Caco-2 (cell line): ENCODE measurements around the gene MAF. TPM values are rescaled to one million over a fixed set of nuclear protein-coding genes. Genes with fewer than 3 reads are reported as not detected.

Source experiments
- BruUV-seq: library from RNA; stranded (reverse); fragments of 400-500 nt; replicated peaks from 2 replicates; lab custom pipeline; 2021; lab: Mats Ljungman, UMichigan
- CTCF ChIA-PET: fragments of 300-600 bp; sonication (Branson Sonifier 250); formaldehyde crosslinking; loops from one replicate; lab custom pipeline; 2022; ENCODE audit warnings: antibody characterized with exemption; lab: Charles Lee
- POLR2A ChIA-PET: fragments of 300-600 bp; sonication (Branson Sonifier 250); formaldehyde crosslinking; loops from one replicate; lab custom pipeline; 2022; ENCODE audit warnings: antibody characterized with exemption; lab: Charles Lee
- DNase-seq, 2 experiments: peaks; one replicate each; pipeline versions ENCODE4 v3.0.0 to v3.0.0-alpha.2; 2020 to 2022
- H3K27me3 ChIP-seq: replicated peaks from 2 replicates; pipeline ENCODE4 v1.6.0; 2011; ENCODE audit warnings: low read length; ENCODE audit not compliant: control insufficient read depth, insufficient read depth
- H3K36me3 ChIP-seq: 2 replicates; pipeline ENCODE4 v1.5.1; 2011; ENCODE audit warnings: low read length; ENCODE audit not compliant: control insufficient read depth, insufficient read depth
- H3K4me1 ChIP-seq: fragments of 250-450 bp; sonication (Bioruptor Pico); 2 replicates; pipeline ENCODE4 v1.5.1; 2020; ENCODE audit warnings: mild to moderate bottlenecking
- H3K4me3 ChIP-seq: 2 replicates; pipeline ENCODE4 v1.5.1; 2011; ENCODE audit warnings: low read depth, mild to moderate bottlenecking, control low read depth, low read length
- H3K9me3 ChIP-seq: fragments of 250-450 bp; sonication (Bioruptor Pico); 2 replicates; pipeline ENCODE4 v1.5.1; 2020; ENCODE audit warnings: mild to moderate bottlenecking, moderate library complexity
- H3K27ac Mint-ChIP-seq: one replicate; pipeline ENCODE4 v1.8.0; 2022; ENCODE audit warnings: mixed read lengths; ENCODE audit not compliant: unreplicated experiment
- H3K27me3 Mint-ChIP-seq: one replicate; pipeline ENCODE4 v1.8.0; 2022; ENCODE audit warnings: mixed read lengths; ENCODE audit not compliant: insufficient read depth, unreplicated experiment
- H3K36me3 Mint-ChIP-seq: one replicate; pipeline ENCODE4 v1.8.0; 2022; ENCODE audit warnings: mild to moderate bottlenecking, mixed read lengths; ENCODE audit not compliant: insufficient read depth, unreplicated experiment
- H3K4me1 Mint-ChIP-seq: one replicate; pipeline ENCODE4 v1.8.0; 2022; ENCODE audit warnings: low read depth, mixed read lengths; ENCODE audit not compliant: unreplicated experiment
- H3K4me3 Mint-ChIP-seq: one replicate; pipeline ENCODE4 v1.8.0; 2022; ENCODE audit warnings: mild to moderate bottlenecking, moderate library complexity, mixed read lengths; ENCODE audit not compliant: unreplicated experiment
- H3K9me3 Mint-ChIP-seq: one replicate; pipeline ENCODE4 v1.8.0; 2022; ENCODE audit warnings: mixed read lengths; ENCODE audit not compliant: unreplicated experiment
- intact Hi-C: fragments of 100-400 bp; cut with micrococcal nuclease; formaldehyde crosslinking; loops from one replicate; pipeline ENCODE4 v1.10.0; 2022; ENCODE audit not compliant: unreplicated experiment
- total RNA-seq: library from RNA; stranded (reverse); gene quantifications from 2 replicates; pipeline ENCODE4 v1.2.3, GENCODE V29; 2022
- TF ChIP-seq, protein P1 (sequence below), 2 experiments: fragments of 200-600 bp in 1 of 2; IDR thresholded peaks; 1 replicate in 1 of 2; 2 replicates in 1 of 2; pipeline versions ENCODE4 v1.5.1 to v1.8.0; 2011 to 2022; ENCODE audit warnings: antibody characterized with exemption in 1 of 2, control low read depth in 1 of 2, inconsistent platforms in 1 of 2, low read depth in 1 of 2, low read length in 1 of 2, mild to moderate bottlenecking in 1 of 2, moderate library complexity in 1 of 2; ENCODE audit not compliant: insufficient read depth in 1 of 2, severe bottlenecking in 1 of 2, unreplicated experiment in 1 of 2

Gene MAF
- total RNA-seq, 1 experiment from 2014 or later: 3.6 TPM

GRCh38 chr16:79601931-79602627, 1.5 kb upstream of the MAF start:
- TF ChIP-seq, protein P1, sequence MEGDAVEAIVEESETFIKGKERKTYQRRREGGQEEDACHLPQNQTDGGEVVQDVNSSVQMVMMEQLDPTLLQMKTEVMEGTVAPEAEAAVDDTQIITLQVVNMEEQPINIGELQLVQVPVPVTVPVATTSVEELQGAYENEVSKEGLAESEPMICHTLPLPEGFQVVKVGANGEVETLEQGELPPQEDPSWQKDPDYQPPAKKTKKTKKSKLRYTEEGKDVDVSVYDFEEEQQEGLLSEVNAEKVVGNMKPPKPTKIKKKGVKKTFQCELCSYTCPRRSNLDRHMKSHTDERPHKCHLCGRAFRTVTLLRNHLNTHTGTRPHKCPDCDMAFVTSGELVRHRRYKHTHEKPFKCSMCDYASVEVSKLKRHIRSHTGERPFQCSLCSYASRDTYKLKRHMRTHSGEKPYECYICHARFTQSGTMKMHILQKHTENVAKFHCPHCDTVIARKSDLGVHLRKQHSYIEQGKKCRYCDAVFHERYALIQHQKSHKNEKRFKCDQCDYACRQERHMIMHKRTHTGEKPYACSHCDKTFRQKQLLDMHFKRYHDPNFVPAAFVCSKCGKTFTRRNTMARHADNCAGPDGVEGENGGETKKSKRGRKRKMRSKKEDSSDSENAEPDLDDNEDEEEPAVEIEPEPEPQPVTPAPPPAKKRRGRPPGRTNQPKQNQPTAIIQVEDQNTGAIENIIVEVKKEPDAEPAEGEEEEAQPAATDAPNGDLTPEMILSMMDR (IDR thresholded peaks at IDR 0.05; ENCODE audit: insufficient read depth in 1 of 2, low read depth in 1 of 2, low read length in 1 of 2, severe bottlenecking in 1 of 2, unreplicated experiment in 1 of 2): peak; percentile 84 to 93
- H3K9me3 Mint-ChIP-seq: no peaks in the 10 kb centered on the region
- Histone ChIP-seq H3K27me3 (peaks cover 6% of the 10 kb centered on the region), H3K9me3 (no peaks in the 10 kb centered on the region), H3K36me3 (no peaks in the 10 kb centered on the region), H3K4me1 (peaks cover 9% of the 10 kb centered on the region), H3K4me3 (peak overlapping the region; percentile 56)
- no peak overlapping the region for H3K27ac Mint-ChIP-seq
- intact Hi-C loops: loop anchor here (1.0 to 5.0 kb wide), 6 partner anchors 165 to 1479 kb away; no protein-coding TSS in a partner anchor
- H3K36me3 Mint-ChIP-seq: peaks cover 18% of the 10 kb centered on the region
- POLR2A ChIA-PET: no interaction called here
- peaks cover 6% of the 10 kb centered on the region for H3K4me1 Mint-ChIP-seq
- CTCF ChIA-PET: interaction anchor here (0.6 to 2.1 kb wide), 21 partner anchors 9 to 1477 kb away, joined by 3 to 13 read pairs (median 4); no protein-coding TSS in a partner anchor
- BruUV-seq: TSS peak; percentile 47
- DNase-seq: peak; percentile 77 to 83
- H3K27me3 Mint-ChIP-seq: peaks cover 25% of the 10 kb centered on the region
- H3K4me3 Mint-ChIP-seq: peak overlapping the region; percentile 96

DNA sequence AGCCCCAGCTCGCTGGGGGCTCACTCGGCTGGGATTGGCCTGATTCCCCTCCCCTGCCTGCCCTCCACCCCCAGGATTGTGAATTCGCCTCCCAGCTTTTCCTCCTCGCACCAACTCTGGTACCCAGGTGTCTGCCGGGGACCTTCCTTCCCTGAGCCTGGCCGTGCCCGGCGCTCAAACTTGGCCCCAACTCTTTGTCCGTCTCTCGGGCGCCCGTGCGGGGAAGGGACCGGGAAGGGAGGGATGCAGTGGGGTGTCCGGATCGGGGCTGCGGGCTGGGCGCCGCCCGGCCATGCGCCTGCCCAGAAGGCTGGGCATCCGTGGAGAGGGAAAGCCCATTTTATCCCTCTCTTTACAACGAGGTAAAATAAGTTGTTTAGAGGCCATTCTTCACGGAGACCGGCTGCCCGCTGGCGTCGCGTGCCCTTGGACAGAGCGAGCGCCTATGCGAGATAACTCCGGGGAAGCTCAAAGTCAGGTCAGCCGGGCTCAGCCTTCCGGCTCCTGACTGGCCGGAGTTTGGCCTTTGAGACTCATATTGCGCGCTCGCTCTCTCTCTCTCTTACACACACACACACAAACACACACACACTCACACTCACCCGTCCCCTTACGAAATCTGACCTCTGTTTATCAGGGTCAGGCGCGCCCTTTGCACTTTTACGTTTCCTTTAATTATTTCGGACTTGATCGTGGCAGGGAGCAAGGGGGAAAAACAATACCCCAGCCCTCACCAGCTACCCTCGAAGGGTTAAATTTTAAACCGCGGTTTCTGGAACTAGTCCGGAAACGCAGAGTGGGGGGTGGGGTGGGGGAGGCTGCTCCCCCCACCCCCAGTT, 774 bp upstream of the MAF start:
- Mint-ChIP-seq H3K36me3 (peaks cover 18% of the 10 kb centered on the region), H3K27ac (no peak overlapping the region)
- POLR2A ChIA-PET: no interaction called here

More for the DNA sequence above, 774 bp upstream of the MAF start:
- peaks cover 6% of the 10 kb centered on the region for H3K4me1 Mint-ChIP-seq
- peak overlapping the region; percentile 96 for H3K4me3 Mint-ChIP-seq
- intact Hi-C loops: loop anchor here (2.0 to 5.0 kb wide), 4 partner anchors 165 to 1479 kb away; no protein-coding TSS in a partner anchor
- peaks cover 27% of the 10 kb centered on the region for H3K27me3 Mint-ChIP-seq
- peak; percentile 55 to 57 for DNase-seq
- CTCF ChIA-PET: interaction anchor here (0.6 to 2.1 kb wide), 18 partner anchors 9 to 930 kb away, joined by 3 to 13 read pairs (median 4); no protein-coding TSS in a partner anchor
- BruUV-seq: no TSS peak
- no peaks in the 10 kb centered on the region for H3K36me3 ChIP-seq
- peaks cover 9% of the 10 kb centered on the region for H3K4me1 ChIP-seq
- TF ChIP-seq, protein P1 (IDR thresholded peaks at IDR 0.05; ENCODE audit: insufficient read depth in 1 of 2, low read depth in 1 of 2, low read length in 1 of 2, severe bottlenecking in 1 of 2, unreplicated experiment in 1 of 2): no peak
- no peaks in the 10 kb centered on the region for H3K9me3 ChIP-seq
- peak overlapping the region; percentile 56 for H3K4me3 ChIP-seq
- H3K9me3 Mint-ChIP-seq: no peaks in the 10 kb centered on the region
- H3K27me3 ChIP-seq: peaks cover 6% of the 10 kb centered on the region
